ENCODE measurements around the gene EFS. TPM values are rescaled to one million over a fixed set of nuclear protein-coding genes. Genes with fewer than 3 reads are reported as not detected.
A peak's percentile ranks its signal among the peaks of the same experiment; 100 is the strongest.

The EFS gene
- total and polyA plus RNA-seq, 8 donors = 3.1 to 20.6 (median 6.2) TPM

- Histone ChIP-seq H3K4me3 (peak overlapping the region; percentile 47 to 65 (median 49)), H3K36me3 (no peaks in the 10 kb centered on the region), H3K27ac (peak overlapping the region; percentile 62 to 94 (median 84)), H3K27me3 (peaks cover 0 to 32% (median 24%) of the 10 kb centered on the region in 3 donors), H3K4me1 (peaks cover 8 to 58% (median 33%) of the 10 kb centered on the region in 4 donors), H3K9me3 (no peaks in the 10 kb centered on the region)
- WGBS, 5 donors = 16 to 29% (median 24%) methylated on average over 15 to 34 of the region's 34 CpGs
- intact Hi-C loops (cut with DNase I; ENCODE audit: low total_unique reads) = no loop called here
- DNase-seq = peak in 1 of 2 donors; percentile 94
- no peak for TF ChIP-seq EP300 (IDR thresholded peaks at IDR 0.05)
- no peak for TF ChIP-seq POLR2A (IDR thresholded peaks at IDR 0.05)
- no peak for TF ChIP-seq CTCF (IDR thresholded peaks at IDR 0.05)
- TF ChIP-seq POLR2AphosphoS5 (IDR thresholded peaks at IDR 0.05) = peak in 1 of 3 donors; percentile 3
Measured at GRCh38 chr14:23366426-23366921, 1.5 kb upstream of the EFS start.

GRCh38 chr14:23365732-23366425 is 907 bp upstream of the EFS start:
- intact Hi-C loops (cut with DNase I; ENCODE audit: low total_unique reads) = no loop called here
- H3K27me3 ChIP-seq = peaks cover 0 to 32% (median 24%) of the 10 kb centered on the region in 3 donors
- H3K27ac ChIP-seq = peak overlapping the region; percentile 77 to 94 (median 84)
- H3K36me3 ChIP-seq = no peaks in the 10 kb centered on the region
- peak in 1 of 2 donors; percentile 72 for DNase-seq
- H3K9me3 ChIP-seq = no peaks in the 10 kb centered on the region
- WGBS, 5 donors = 2 to 28% (median 3%) methylated on average over 6 to 48 of the region's 51 CpGs
- peak overlapping the region; percentile 47 to 65 (median 49) for H3K4me3 ChIP-seq
- peaks cover 8 to 63% (median 35%) of the 10 kb centered on the region in 4 donors for H3K4me1 ChIP-seq
- TF ChIP-seq EP300 (IDR thresholded peaks at IDR 0.05) (no peak), POLR2AphosphoS5 (IDR thresholded peaks at IDR 0.05) (peak; percentile 52 to 61 (median 56)), POLR2A (IDR thresholded peaks at IDR 0.05) (no peak), CTCF (IDR thresholded peaks at IDR 0.05) (no peak)

GRCh38 chr14:23364164-23365035 is 572 bp downstream of the EFS start:
- H3K36me3 ChIP-seq = peaks cover 0 to 11% (median 3%) of the 10 kb centered on the region in 4 donors
- 27 to 36% (median 30%) methylated on average over 21 of the region's 21 CpGs for WGBS, 5 donors

More at GRCh38 chr14:23364164-23365035, 572 bp downstream of the EFS start:
- peaks cover 0 to 32% (median 24%) of the 10 kb centered on the region in 3 donors for H3K27me3 ChIP-seq
- no peaks in the 10 kb centered on the region for H3K9me3 ChIP-seq
- intact Hi-C loops (cut with DNase I; ENCODE audit: low total_unique reads) = no loop called here
- DNase-seq = peak in 1 of 2 donors; percentile 60
- H3K4me1 ChIP-seq = peaks cover 8 to 71% (median 40%) of the 10 kb centered on the region in 4 donors
- H3K27ac ChIP-seq = peak overlapping the region; percentile 77 to 94 (median 84)
- peak overlapping the region; percentile 47 to 65 (median 49) for H3K4me3 ChIP-seq
- TF ChIP-seq EP300 (IDR thresholded peaks at IDR 0.05) (no peak), POLR2A (IDR thresholded peaks at IDR 0.05) (no peak), CTCF (IDR thresholded peaks at IDR 0.05) (no peak), POLR2AphosphoS5 (IDR thresholded peaks at IDR 0.05) (no peak)
